ENCODE results near the gene CIROP. TPM values are rescaled to one million over a fixed set of nuclear protein-coding genes. Genes with fewer than 3 reads are reported as not detected.

CIROP gene
- total RNA-seq, 4 donors from 2014 or later, result 0.38 TPM; not detected in 3

- H3K4me3 ChIP-seq, result no peak overlapping the region
- peak overlapping the region; percentile 58 to 98 (median 94) for H3K27ac ChIP-seq
- H3K4me1 ChIP-seq, result peaks cover 18 to 91% (median 44%) of the 10 kb centered on the region in 3 donors
- H3K36me3 ChIP-seq, result peaks cover 0 to 5% (median 0%) of the 10 kb centered on the region in 3 donors
- DNase-seq, result no peak
- intact Hi-C loops (cut with DNase I), result no loop called here
- no peaks in the 10 kb centered on the region for H3K27me3 ChIP-seq
- WGBS, 2 donors, result 39 to 51% methylated on average over 4 of the region's 4 CpGs
- no peaks in the 10 kb centered on the region for H3K9me3 ChIP-seq
- no peak for TF ChIP-seq CTCF (IDR thresholded peaks at IDR 0.05)
- no peak for TF ChIP-seq POLR2A (IDR thresholded peaks at IDR 0.05)
Observed at GRCh38 chr14:23145794-23146350, 41.1 kb upstream of the CIROP start.

GRCh38 chr14:23143911-23144310 lies 39.1 kb upstream of the CIROP start:
- DNase-seq, result no peak
- intact Hi-C loops (cut with DNase I), result no loop called here
- WGBS, 2 donors, result 63 to 78% methylated on average over 1 of the region's 1 CpG

GRCh38 chr14:23142826-23143225 lies 38.0 kb upstream of the CIROP start:
- intact Hi-C loops (cut with DNase I), result no loop called here
- H3K27ac ChIP-seq, result peak overlapping the region; percentile 33 to 98 (median 83)
- H3K4me3 ChIP-seq, result no peak overlapping the region
- 66 to 70% methylated on average over 4 of the region's 4 CpGs for WGBS, 2 donors
- H3K4me1 ChIP-seq, result peaks cover 18 to 73% (median 31%) of the 10 kb centered on the region in 3 donors
- no peaks in the 10 kb centered on the region for H3K9me3 ChIP-seq
- DNase-seq, result no peak
- TF ChIP-seq POLR2A (IDR thresholded peaks at IDR 0.05) (no peak), CTCF (IDR thresholded peaks at IDR 0.05) (no peak)
- no peaks in the 10 kb centered on the region for H3K27me3 ChIP-seq
- H3K36me3 ChIP-seq, result peaks cover 0 to 32% (median 15%) of the 10 kb centered on the region in 3 donors

More at GRCh38 chr14:23143911-23144310, 39.1 kb upstream of the CIROP start:
- Histone ChIP-seq H3K4me3 (no peak overlapping the region), H3K27ac (peak overlapping the region in 2 of 4 donors; percentile 98), H3K36me3 (peaks cover 0 to 23% (median 12%) of the 10 kb centered on the region in 3 donors), H3K27me3 (no peaks in the 10 kb centered on the region), H3K4me1 (peaks cover 15 to 73% (median 31%) of the 10 kb centered on the region in 3 donors), H3K9me3 (no peaks in the 10 kb centered on the region)
- no peak for TF ChIP-seq POLR2A (IDR thresholded peaks at IDR 0.05)
- no peak for TF ChIP-seq CTCF (IDR thresholded peaks at IDR 0.05)

- no peak for DNase-seq
- Histone ChIP-seq H3K36me3 (peaks cover 5 to 40% (median 15%) of the 10 kb centered on the region in 3 donors), H3K9me3 (no peaks in the 10 kb centered on the region), H3K4me3 (no peak overlapping the region), H3K4me1 (peaks cover 23 to 73% (median 35%) of the 10 kb centered on the region in 3 donors), H3K27me3 (no peaks in the 10 kb centered on the region), H3K27ac (peak overlapping the region in 3 of 4 donors; percentile 68 to 98 (median 98))
- 31 to 53% methylated on average over 6 to 7 of the region's 7 CpGs for WGBS, 2 donors
- TF ChIP-seq POLR2A (IDR thresholded peaks at IDR 0.05), result no peak
- no peak for TF ChIP-seq CTCF (IDR thresholded peaks at IDR 0.05)
- intact Hi-C loops (cut with DNase I), result no loop called here
Observed at GRCh38 chr14:23141706-23142444, 37.1 kb upstream of the CIROP start.

- intact Hi-C loops (cut with DNase I), result no loop called here
- DNase-seq, result no peak
- Histone ChIP-seq H3K27me3 (no peaks in the 10 kb centered on the region), H3K36me3 (peaks cover 5 to 52% (median 15%) of the 10 kb centered on the region in 3 donors), H3K9me3 (no peaks in the 10 kb centered on the region), H3K27ac (no peak overlapping the region), H3K4me3 (no peak overlapping the region), H3K4me1 (peaks cover 16 to 60% (median 22%) of the 10 kb centered on the region in 3 donors)
- WGBS, 2 donors, result 81 to 94% methylated on average over 5 to 6 of the region's 6 CpGs
- TF ChIP-seq POLR2A (IDR thresholded peaks at IDR 0.05) (no peak), CTCF (IDR thresholded peaks at IDR 0.05) (no peak)
Observed at GRCh38 chr14:23140371-23140770, 35.6 kb upstream of the CIROP start.
